ENCODE data around the gene DAB2IP. TPM values are rescaled to one million over a fixed set of nuclear protein-coding genes. Genes with fewer than 3 reads are reported as not detected.

The DAB2IP gene
- total RNA-seq, 1 experiment from 2014 or later, result 7.3 TPM

Other genes starting within 250 kb of the DAB2IP start
- gene GGTA1, start 151.8 kb upstream of the DAB2IP start, total RNA-seq (2014; rRNA removed; shearing (Covaris generic); ENCODE audit: low replicate concordance), result 4.6 and 6.2 TPM in 2 replicates